Tibial artery (tissue), 4 donors: ENCODE data around the gene KDM5B.

Experiments
- DNase-seq, 2 donors: peaks; one replicate each; pipeline ENCODE4 v3.0.0-alpha.2; 2019
- H3K27ac ChIP-seq, 2 donors: fragments of 200-600 bp; sonication (generic) in 1 of 2; 1 replicate in 1 of 2; 2 replicates in 1 of 2; pipeline ENCODE4 v1.5.1; 2018 to 2019; ENCODE audit warnings: mild to moderate bottlenecking in 1 of 2
- H3K27me3 ChIP-seq, 2 donors: fragments of 200-600 bp; sonication (generic) in 1 of 2; one replicate each; pipeline versions ENCODE4 v1.5.1 to v1.6.0; 2016 to 2019
- H3K36me3 ChIP-seq, 3 donors: fragments of 200-600 bp; sonication (generic) in 2 of 3; one replicate each; pipeline ENCODE4 v1.5.1; 2016 to 2019; ENCODE audit warnings: mild to moderate bottlenecking in 2 of 3
- H3K4me1 ChIP-seq, 4 donors: fragments of 200-600 bp; sonication (generic) in 2 of 4; 1 replicate in 3 of 4; 2 replicates in 1 of 4; pipeline ENCODE4 v1.5.1; 2016 to 2019
- H3K4me3 ChIP-seq, 2 donors: fragments of 200-600 bp; sonication (generic) in 1 of 2; 1 replicate in 1 of 2; 2 replicates in 1 of 2; pipeline ENCODE4 v1.5.1; 2018 to 2019; ENCODE audit warnings: mild to moderate bottlenecking in 2 of 2
- H3K9me3 ChIP-seq, 3 donors: fragments of 200-600 bp; sonication (generic) in 1 of 3; one replicate each; pipeline ENCODE4 v1.5.1; 2016 to 2019
- intact Hi-C: fragments of 100-400 bp; cut with DNase I; formaldehyde crosslinking; loops from one replicate; pipeline ENCODE4 v1.15.0; 2023; ENCODE audit warnings: low total_unique reads
- TF ChIP-seq, protein P1 (sequence below), 2 experiments: fragments of 200-600 bp in 1 of 2; fragments of 450-650 bp in 1 of 2; IDR thresholded peaks; one replicate each; pipeline ENCODE4 v1.5.1; 2017 to 2019; ENCODE audit warnings: antibody characterized with exemption in 2 of 2, mild to moderate bottlenecking in 1 of 2, moderate library complexity in 1 of 2

Gene KDM5B

DNA sequence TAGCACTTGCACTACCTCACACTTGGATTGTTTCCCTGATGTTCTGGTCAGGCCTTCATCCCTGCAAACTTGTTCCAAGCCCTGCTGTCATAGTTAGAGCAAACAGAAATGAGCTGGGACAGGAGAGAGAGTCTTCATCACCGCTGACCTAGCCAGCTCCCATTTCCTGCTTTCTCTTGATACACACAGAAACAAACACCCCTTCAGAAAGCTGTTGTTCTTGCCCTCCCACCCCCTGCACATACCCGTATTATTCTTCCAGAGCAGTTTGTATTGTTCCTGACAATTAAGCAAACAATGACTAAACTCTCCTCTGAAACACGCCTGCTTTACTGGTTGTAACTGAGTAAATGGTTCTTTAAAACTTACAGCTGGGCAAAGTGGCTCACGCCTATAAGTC, 95.1 kb downstream of the KDM5B start:
- H3K4me1 ChIP-seq: peaks cover 0 to 22% (median 16%) of the 10 kb centered on the region in 4 donors
- no peak overlapping the region for H3K27ac ChIP-seq
- TF ChIP-seq, protein P1, sequence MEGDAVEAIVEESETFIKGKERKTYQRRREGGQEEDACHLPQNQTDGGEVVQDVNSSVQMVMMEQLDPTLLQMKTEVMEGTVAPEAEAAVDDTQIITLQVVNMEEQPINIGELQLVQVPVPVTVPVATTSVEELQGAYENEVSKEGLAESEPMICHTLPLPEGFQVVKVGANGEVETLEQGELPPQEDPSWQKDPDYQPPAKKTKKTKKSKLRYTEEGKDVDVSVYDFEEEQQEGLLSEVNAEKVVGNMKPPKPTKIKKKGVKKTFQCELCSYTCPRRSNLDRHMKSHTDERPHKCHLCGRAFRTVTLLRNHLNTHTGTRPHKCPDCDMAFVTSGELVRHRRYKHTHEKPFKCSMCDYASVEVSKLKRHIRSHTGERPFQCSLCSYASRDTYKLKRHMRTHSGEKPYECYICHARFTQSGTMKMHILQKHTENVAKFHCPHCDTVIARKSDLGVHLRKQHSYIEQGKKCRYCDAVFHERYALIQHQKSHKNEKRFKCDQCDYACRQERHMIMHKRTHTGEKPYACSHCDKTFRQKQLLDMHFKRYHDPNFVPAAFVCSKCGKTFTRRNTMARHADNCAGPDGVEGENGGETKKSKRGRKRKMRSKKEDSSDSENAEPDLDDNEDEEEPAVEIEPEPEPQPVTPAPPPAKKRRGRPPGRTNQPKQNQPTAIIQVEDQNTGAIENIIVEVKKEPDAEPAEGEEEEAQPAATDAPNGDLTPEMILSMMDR (IDR thresholded peaks at IDR 0.05): no peak
- H3K27me3 ChIP-seq: peaks cover 0 to 37% of the 10 kb centered on the region in 2 donors
- H3K9me3 ChIP-seq: no peaks in the 10 kb centered on the region
- H3K4me3 ChIP-seq: no peak overlapping the region
- intact Hi-C loops: loop anchor here (10.0 kb wide), 2 partner anchors 368 to 528 kb away; partner anchors contain the start of genes PPP1R12B and UBE2T
- no peaks in the 10 kb centered on the region for H3K36me3 ChIP-seq
- no peak for DNase-seq

DNA sequence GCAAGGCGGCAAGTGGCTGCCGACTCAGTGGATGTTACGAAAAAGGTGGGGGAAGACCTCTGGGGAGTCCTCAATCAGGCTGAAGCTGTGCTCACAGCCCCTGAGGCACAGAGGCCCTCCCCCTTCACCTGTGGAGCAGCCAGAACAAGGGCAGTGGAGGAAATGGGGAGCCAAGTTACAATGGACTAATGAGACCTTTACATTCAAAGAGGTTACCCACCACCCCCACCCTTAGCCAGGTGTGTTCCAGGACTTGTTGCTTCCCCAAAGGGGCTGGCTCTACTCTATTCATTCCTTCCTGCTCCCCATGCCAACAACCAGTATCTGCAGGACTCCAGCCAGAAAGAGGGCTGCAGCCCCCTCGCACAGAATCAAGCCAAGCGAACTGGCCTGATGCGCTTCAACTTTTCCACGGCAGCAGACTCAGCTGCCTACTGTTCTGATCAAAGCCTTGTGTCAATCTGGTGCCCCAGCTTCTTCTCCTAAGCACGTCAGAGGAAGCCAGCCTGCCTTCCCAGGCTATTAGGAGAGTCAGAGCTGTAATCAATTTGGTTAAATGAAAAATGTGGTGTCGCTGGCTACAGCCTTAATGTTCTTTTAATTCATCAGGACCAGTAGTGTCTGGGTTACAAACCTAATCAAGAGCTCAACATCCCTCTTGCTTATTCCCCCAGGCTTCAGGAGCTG, 96.1 kb downstream of the KDM5B start:
- no peak overlapping the region for H3K27ac ChIP-seq
- peaks cover 0 to 22% (median 16%) of the 10 kb centered on the region in 4 donors for H3K4me1 ChIP-seq
- DNase-seq: no peak
- intact Hi-C loops: loop anchor here (10.0 kb wide), 2 partner anchors 367 to 527 kb away; partner anchors contain the start of genes PPP1R12B and UBE2T
- no peak overlapping the region for H3K4me3 ChIP-seq
- H3K9me3 ChIP-seq: no peaks in the 10 kb centered on the region
- H3K27me3 ChIP-seq: peaks cover 0 to 48% of the 10 kb centered on the region in 2 donors
- TF ChIP-seq, protein P1 (IDR thresholded peaks at IDR 0.05): no peak
- no peaks in the 10 kb centered on the region for H3K36me3 ChIP-seq

DNA sequence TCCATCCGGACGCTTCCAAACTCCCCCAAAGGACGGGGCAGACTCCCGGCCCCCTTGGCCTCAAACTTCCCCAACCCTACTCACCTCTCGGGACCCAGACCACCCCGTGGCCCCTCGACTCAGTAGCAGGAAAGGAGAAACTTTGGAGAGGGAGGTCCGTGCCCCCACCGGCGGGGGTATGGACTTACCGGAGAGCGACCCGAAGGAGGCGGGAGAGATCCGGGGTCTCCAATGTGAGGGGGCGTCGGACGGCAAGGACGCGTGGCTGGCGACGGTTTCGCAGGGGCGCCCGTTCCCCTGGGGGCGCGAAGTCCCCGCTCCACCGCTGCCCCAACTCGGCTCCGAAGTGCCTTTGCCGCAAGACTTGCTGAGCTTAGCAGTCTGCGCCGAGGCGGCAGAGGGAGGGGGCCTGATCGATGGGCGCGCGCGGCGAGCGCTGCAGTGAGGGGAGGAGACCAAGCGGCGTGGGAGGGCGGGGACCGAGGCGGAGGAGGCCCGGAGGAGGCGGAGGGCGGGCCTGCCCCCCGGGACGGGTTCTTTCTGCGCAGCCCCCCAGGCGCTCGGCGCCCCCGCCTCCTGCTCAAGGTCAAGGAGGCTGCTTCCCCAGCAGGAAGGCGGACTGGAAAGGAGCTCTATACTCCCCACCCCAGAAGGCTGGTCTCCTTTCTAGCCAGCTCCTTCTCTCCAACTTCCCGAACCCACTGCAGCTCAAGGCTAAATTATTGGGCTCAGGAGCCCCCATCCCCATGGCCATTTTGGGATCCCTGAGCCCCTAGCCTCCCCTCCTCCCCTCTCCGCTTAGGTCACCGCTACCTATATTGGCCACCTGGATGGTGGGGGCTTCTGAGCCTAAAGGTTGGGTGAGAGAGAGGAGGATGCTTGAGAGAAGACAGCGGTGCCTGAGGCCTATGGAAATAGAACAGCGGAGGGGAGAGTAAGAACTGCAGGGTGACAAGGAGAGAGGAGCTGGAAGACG, 97.9 kb downstream of the KDM5B start, which contains the start of gene SYT2:
Gene SYT2, minus strand, starts transcription at position 385 of the 976 bp plus-strand sequence. CDS start 104,682 bp downstream, outside the sequence.
- Histone ChIP-seq H3K9me3 (no peaks in the 10 kb centered on the region), H3K4me3 (peak within 1 kb of the TSS; percentile 19 to 42), H3K36me3 (no peaks in the 10 kb centered on the region), H3K27ac (no peak within 1 kb of the TSS), H3K27me3 (peaks cover 0 to 63% of the 10 kb centered on the region in 2 donors), H3K4me1 (peaks cover 0 to 22% (median 16%) of the 10 kb centered on the region in 4 donors)
- DNase-seq: no peak
- TF ChIP-seq, protein P1 (IDR thresholded peaks at IDR 0.05): no peak
- intact Hi-C loops: loop anchor here (10.0 kb wide), 2 partner anchors 366 to 526 kb away; partner anchors contain the start of genes PPP1R12B and UBE2T

DNA sequence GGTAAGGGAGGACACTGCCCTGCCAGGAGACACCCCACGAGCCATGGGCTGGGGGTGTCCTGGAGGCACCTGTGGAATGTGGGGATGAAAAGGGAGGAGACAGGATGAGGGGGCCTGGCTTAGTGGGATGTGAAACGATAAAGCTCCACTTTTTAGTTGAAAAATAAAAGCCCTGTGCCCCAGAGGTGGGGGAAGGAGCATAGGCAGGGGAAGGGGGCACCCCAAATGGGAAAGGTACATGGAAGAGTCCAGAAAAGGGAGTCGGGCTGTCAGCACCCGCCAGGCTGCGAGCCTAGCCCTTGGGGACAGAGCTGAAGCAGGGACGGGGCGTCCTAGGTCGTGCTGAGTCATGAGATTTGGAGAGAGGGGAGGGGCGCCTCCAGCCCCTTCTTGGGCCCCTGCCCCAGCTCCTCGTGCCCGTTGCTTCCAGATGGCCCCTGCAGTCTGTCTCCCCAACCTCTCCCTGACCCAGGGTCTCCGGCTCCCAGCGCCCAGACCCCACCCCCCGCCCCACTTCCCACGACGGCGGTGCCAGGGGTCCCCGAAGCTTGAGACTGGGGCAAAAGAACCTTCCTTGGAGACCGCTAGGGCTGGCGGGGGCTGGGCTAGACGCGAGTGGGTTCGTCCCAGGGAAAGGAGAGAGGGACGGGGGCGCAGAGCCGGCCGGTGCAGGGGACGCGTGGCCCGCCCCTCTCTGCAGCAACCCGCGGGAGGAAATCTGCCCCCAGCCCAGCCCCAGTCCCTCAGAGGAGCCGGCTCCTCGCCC, 98.8 kb downstream of the KDM5B start:
- intact Hi-C loops: loop anchor here (10.0 kb wide), 2 partner anchors 365 to 525 kb away; partner anchors contain the start of genes PPP1R12B and UBE2T
- TF ChIP-seq, protein P1 (IDR thresholded peaks at IDR 0.05): no peak
- no peaks in the 10 kb centered on the region for H3K36me3 ChIP-seq
- no peak for DNase-seq
- H3K4me3 ChIP-seq: peak overlapping the region in 1 of 2 donors; percentile 42
- peaks cover 0 to 72% of the 10 kb centered on the region in 2 donors for H3K27me3 ChIP-seq
- H3K9me3 ChIP-seq: no peaks in the 10 kb centered on the region
- peaks cover 0 to 22% (median 16%) of the 10 kb centered on the region in 4 donors for H3K4me1 ChIP-seq
- H3K27ac ChIP-seq: no peak overlapping the region
